Activated T-cell treated with anti-CD3 and anti-CD28 coated beads for 4 hours (primary cell): ENCODE data around the gene SLC41A3.

Experiments used
- DNase-seq: peaks from one replicate; pipeline ENCODE4 v3.0.0-alpha.2; 2020

SLC41A3 gene

DNA sequence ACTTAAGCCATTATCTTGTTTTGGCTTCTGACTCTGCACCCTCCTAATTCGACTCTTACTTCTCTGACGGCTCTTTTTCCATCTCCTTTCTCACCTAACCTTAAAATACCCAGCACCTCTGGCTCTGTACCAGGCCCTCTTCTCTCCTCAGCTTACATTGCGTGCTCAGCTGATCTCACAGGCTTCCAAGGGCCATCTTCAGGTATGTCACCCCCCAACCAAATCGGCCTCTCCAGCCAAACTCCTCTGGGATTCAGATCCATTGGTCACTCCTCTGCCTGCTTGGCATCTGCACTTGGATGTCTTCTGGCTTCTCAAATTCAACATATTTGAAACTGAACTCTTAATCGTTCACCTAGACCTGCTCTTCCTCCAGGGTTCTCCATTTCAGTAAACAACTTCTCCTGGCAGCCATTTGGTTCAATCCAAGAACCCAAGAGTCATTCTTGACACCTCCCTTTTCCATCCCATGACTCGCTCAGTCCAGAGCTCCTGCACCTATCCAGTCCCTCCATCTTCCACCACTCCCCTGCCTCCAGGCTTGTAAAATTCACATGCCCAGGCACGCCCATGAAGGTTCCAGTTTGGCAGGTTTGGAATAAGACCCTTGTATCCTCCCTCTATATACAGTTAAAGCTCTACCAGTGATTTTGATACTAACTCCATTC lies 35.2 kb upstream of the SLC41A3 start:
- no peak for DNase-seq

DNA sequence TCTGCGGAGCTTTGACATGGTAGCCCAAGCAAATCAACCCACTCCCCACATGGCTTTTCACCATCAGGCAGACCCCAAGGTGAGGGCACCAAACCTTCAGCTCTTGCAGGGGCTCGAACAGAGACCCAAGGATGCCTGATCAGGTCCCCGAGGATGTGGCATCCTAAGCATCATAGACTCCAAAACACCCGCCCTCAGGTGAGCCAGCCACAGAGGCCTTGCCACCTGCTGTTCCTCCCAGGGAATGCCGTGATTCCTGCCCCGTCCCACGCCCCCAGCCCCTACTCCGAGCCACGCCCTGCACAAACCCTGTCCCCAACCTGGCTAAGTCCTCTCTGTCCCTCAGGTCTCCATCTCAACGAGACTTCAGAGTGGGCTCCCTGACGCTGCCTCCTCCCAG lies 34.7 kb upstream of the SLC41A3 start:
- DNase-seq, result no peak

DNA sequence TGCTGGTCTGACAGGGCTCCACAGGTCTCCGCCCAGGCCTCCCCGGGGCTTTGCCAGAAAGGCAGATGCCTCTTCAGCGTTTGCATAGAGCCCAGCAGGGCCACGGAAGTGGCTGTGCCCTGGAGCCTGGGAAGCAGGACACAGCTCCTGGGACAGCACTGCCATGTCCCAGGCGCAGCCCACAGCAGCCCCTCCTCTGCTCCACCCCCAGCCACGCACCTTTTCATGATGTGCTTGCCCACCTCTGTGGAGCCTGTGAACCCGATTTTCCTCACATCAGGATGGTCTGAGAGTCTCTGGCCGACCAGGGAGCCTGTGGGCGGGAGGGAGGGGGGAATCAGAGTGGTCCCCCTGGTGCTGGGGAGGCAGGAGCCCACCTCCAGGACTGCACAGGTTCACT lies 33.9 kb upstream of the SLC41A3 start:
- DNase-seq, result no peak

DNA sequence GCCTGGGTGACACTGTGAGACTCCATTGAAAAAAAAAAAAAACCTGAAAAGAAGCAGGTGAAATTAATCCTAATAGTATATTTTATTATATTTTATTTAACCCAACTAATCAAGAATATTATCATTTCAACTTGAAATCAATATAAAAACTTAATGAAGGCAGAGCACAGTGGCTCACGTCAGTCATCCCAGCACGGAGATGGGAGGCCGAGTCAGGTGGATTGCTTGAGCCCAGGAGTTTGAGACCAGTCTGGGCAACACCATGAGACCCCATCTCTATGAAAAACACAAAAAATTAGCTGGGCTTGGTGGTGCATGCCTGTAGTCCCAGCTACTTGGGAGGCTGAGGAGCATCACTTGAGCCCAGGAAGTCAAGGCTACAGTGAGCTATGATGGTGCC lies 33.3 kb upstream of the SLC41A3 start:
- DNase-seq, result no peak

DNA sequence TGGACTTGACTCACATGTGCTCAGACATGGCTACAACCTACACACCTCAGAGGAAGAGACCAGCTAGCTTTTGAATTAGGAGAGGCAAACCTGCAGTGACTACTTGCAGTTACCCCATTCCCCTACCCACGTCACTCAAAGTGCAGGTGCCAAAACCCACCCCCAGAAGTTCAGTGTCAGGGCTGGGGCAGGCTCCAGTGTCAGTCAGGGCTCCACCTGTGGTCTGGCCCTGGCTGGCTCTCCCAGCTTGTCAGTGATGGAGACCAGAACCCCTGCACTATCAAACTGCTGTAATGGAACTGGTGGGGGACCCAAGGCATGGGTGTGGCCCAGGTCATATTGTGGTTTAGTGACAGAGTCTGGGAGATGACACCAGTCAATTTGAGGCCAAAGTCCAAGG lies 32.6 kb upstream of the SLC41A3 start:
- DNase-seq, result no peak

DNA sequence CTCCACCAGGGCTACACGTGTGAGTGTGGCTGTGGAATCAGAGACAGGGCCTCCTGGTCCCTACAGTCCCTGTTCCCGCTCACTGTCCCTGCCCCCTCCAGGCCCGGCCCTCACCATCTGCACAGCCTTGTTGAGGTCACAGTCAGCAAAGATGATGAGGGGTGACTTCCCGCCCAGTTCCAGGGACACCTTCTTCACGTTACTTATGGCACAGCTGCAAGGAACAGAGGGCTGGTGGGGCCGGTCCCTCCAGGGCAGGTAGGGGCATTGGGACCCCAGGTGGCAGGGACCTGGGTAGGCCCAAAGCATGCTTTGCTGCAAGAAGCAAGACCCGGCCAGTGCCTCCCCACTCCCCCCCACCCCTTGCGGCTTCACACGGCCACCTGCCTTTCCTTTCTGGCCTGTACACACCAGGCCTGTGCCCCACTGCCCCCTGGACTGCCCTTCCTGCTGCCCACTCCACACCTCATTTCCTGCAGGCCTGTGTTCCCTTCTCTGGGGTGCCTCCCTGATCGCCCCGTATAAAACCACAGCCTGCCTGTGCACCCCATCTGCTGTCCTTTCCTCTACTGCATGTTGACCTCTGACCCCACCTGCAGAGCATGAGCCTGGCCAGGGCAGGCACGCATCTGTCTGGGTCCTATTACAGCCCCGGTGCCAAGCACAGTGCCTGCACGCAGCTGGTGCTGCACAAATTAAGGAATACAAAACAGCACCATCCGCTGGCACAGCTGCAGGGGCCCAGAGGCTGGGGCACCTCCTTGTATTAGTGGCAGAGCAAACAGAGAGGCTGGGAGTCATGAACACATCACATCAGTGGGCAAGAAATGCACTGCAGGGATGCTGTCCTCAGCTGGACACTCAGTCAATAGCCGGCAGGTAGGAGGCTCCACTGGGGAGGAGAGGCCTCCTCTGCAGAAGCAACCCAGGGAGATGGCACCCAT lies 30.8 kb upstream of the SLC41A3 start:
- no peak for DNase-seq

DNA sequence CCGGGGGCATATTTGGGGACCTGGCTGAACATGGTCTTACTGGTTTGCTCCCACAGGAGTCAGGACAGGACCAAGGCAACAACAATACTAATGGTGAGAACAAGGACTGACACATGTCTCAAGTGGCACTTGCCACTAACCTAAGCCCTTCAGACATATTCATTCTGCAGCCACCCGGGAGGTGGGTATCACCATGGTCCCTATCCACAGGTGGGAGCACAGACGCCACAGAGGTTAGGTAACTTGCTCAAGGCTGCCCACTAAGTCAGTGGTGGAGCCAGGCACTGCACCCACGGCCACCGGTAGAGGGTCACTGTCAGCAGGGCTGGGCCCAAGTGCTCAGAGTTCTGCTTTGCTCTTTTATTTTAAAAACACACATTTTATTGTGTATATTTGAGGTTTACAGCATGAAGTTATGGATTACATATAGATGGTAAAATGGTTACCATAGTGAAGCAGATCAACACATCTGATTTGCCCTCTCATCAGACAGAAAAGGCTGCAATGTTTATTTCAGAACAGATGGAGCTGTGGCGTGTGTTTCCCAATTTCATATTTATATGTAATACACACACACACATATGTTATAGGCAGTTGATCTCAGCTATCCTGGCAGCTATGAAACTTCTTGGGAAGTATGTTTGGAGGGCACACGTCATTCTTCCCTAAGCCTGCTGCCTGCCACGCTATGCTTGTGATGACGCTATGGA lies 30.0 kb upstream of the SLC41A3 start:
- no peak for DNase-seq

DNA sequence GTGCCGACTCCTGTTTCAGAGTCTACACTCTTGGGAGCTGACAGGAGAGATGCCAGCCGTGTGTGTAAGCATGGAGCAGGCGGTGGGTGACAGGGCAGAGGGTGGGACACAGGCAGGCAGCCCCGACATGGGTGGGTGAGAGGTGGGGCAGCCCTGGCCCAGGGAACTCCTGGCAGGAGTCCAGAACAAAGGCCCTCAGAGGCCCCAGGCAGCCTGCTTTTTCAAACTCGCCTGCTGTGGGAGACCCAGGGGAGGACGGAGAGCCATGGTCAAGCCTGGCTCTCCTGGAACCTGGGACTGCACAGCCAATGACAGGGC lies 29.3 kb upstream of the SLC41A3 start:
- no peak for DNase-seq

DNA sequence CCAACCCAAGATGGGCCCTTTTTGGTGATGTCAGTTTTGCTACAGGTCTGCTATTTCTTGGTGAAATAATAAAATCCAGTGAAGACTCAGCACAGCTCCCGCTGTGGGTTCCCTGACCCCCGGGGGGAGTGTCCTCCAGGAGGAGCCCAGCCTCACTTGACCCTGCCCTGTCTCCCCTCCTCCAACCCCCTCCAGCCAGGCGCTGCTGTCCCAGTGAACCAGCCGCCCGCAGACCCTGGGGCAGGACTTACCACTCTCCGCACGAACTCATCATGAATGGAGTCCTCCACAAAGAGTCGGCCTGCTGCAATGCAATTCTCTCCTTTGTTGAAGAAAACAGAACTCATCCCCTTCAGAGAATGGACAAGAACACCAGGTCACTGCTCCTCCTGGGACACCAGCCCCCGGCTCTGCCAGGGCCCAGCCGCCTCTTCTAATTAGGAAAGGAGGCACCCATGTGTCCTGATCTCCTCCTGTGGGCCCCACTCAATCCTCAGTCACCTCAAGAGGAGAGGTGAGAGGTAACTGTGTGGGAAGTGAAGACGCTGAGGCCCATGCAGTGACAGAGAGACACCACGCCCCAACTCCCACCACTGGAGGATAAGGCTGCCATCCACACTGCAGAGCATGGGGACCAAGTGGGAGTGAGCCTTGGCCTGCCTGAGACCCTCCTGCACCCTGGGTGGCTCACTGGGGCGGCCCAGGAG lies 28.8 kb upstream of the SLC41A3 start:
- DNase-seq, result no peak

DNA sequence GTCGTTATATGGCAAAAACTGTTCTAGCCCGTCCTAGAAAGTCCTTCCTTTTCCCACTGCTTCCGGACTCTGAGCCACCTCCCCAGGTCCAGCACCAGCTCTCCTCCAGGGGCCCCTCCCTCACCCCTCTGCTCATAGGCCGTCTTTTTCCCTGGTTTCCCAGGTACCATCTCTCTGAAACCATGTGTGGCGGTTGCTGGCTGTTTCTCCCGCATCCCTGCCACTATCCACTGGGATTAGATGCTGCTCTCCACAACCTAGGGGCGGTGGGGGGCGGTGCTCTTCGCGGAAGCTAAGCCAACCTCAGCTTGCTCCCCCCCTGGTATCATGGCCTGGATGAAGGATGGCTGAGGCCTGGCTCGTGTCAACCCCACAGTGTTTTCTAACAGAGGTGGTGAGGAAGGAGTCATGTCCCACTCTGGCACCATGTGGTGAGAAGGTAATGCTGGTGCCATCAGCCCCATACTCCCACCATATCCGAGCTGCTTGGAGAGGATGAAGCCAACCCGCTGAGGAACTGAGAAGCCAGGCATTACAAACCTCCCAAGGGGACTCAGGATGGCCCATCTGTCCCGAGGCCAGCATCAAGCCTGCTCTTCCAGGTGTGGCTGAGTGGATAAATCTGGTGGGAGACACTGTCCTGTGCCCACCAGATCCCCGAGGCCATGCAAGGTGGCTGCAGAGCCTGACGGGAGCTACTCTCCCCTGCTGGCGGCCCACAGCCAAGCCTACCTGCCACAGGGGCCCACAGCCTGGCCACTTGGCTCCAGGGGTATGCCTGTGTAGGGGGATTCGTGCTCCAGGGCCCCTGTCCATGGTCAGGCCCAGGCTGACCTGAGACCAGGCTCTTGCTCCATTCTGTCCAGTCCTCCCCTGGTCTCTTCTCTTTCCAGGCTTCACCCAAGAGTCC lies 27.9 kb upstream of the SLC41A3 start:
- DNase-seq, result no peak

DNA sequence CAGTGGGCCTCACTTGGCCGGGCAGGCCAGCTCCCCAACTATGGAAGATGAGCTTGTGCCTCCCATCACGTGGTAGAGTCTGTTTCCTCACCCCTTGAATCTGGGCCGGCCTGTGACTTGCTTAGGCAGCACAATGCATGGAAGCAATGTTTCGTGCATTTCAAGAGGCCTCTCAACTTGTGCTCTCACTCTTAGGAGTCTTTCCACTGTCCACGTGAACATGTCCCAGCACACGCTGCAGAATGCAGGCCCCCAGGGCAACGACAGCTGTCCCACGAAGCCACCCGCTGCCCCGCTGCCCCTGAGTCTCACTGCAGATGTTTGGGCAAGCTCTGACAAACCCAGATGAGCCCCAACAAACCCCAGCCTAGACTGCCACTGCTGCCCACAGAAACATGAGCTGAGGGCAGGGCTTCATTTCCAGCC lies 27.2 kb upstream of the SLC41A3 start:
- DNase-seq, result no peak

DNA sequence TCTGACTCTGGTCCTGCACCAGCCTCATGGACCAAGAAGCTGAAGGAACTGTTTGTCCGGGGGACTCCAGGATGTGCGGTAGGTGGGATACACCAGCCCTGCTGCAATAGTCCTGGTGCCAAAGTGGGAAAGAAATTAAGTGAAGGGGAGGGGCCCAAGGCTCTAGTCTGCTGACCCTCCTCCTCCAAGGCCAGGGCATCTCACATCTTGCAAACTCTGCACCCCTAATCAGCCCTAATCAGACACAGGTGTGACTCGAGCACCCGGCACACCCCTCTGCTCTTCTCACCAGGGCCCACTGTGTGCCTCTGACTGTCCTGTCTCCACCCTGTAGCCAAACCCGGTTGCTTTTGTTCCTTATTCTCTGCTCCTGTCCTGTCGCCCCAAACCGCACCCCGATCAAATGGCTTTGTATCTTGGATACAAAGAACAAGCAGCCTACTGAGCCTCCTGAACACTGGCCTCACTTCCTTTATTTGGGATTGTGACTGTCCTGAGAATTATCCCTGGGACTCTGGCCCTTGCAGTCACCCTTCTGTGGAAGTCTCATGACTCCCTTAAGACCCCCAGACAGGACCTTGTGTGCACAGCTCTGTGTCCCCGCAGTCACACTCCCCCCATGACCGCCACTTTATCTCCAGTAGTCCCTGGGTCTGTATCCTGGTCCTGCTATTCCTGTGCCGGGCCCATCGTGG lies 26.7 kb upstream of the SLC41A3 start:
- no peak for DNase-seq

DNA sequence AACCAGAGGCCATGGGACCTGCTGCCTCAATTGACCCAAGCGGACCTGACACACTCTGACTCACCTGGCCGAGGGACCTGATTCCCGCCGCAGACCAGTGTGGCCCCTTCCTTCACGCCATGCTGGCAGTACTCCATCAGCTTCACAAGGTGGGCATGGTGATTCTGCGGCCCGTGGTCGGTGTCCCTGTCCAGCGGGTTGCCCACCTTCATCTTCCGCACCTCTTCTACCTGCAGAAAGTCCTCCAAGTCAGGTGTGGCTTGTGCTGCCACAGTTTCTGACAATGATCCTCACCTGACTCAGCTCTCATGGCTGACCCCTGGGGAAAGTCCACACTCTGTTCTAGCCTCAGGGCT lies 25.9 kb upstream of the SLC41A3 start:
- DNase-seq, result no peak

DNA sequence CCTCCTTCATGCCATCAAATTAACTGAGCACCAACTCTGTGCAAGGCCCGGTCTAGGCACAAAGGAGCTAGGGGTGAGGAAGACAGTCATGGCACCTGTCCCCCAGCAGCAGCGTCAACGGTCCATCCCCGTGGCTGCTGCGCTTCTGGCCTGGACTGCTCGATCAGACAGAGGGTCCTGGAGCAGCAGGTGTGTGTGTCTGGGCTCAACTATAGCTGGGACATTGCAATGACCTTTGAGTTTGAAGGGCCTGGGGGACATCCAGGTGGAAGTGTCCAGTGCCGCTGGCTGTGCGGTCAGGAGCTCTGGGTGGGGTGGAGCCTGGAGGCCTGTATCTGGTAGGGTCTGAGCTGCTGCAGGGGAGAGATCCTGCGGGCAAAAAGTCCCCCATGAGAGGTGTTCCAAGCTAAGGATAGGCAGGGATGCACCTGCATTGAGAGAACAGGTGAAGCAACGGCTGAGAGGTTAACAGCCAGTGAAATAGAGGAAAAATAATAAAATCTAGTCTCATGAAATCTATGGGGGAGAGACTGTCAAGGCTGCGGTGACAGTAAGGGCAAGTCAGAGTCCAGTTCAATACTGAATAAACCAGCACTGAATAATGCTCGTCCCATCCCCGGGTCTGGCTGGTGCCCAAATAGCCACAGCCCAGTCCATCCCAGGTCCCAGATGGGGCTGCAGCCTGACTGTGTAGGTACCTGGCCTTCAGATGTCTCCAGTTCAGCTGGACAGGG lies 25.4 kb upstream of the SLC41A3 start:
- no peak for DNase-seq

DNA sequence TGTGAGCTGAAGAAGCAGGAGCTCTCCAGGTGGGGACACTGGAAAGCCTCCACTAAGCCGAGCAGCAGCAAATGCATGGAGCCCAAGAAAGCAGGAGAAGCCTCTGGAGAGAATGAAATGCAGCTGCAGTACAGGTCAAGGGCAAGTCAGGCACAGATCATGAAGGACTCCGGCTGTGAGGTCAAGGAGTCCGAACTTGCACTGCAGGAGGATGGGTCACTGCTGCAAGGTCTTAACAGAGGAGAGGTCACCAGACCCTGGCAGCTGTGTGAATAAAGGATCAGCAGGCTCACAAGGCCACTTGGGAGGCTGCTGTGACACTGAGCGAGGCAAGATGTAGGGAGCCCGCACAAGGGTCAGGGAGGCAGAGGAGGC lies 24.7 kb upstream of the SLC41A3 start:
- DNase-seq, result no peak

DNA sequence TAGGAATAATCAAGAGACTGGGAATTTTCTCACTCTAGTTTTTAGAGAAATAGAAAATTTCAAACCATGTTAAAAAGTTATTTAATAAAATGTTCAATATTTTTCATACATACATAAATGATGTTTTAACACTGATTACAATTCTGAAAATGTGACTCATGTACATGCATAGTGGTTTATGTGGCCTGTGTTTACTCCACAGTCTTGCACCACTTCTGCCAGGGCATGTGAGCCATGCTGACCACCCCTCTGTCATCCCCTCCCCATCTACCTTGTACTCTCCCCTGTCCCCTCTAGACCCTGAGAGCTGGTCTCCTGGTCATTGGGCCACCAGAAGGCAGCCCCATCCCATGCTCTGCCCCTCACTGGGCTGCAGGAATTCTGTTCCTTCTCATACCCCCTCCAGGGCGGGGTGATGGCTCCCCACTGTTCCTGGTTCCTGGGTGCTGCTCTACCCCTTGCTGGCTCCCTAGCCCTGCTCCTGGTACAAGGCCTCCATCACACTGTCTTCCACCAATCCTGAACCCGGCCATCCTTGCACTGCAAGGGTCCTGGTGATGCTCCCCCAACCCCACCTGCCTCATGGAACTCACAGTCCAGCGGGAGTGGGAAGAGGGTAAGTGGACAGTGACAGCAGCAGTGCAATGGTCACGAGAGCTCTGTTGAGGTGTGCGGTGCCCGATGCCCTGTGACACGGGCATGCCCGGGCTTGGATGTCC lies 24.2 kb upstream of the SLC41A3 start:
- DNase-seq, result no peak

DNA sequence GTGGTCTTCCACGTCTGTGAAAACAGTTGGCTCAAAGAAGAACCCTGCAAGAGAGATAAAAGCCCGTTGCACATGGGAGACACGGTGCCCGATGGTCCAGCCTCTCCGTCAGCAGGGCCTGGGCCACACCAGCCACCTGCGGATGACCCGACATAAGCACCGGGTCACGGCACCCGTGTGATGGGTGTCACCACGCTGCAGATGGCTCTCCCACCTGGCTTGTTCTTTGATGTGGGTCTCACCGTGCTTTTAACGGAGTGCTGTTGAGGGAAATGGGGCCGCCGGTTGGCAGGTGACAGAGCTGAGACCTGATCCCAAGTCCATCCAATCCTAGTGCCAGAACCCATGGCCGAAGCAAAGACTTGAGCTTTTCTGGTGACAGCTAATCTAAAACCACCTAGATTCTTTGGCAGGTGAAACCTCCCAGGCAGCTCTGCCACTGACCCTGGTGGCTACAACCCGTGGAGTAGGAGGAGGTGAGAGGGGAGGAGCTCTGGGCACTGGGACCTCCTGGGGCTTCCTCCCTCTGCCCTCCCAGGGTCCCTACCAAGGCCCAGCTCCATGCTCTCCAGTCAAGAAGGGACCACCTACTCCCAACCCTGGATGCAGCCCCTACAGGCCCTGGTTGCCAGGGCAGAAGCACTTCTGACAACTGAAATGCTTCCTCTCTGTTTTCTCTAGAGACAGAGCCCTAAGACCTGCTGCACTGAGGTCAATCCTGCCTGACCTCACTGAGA lies 23.4 kb upstream of the SLC41A3 start:
- no peak for DNase-seq

DNA sequence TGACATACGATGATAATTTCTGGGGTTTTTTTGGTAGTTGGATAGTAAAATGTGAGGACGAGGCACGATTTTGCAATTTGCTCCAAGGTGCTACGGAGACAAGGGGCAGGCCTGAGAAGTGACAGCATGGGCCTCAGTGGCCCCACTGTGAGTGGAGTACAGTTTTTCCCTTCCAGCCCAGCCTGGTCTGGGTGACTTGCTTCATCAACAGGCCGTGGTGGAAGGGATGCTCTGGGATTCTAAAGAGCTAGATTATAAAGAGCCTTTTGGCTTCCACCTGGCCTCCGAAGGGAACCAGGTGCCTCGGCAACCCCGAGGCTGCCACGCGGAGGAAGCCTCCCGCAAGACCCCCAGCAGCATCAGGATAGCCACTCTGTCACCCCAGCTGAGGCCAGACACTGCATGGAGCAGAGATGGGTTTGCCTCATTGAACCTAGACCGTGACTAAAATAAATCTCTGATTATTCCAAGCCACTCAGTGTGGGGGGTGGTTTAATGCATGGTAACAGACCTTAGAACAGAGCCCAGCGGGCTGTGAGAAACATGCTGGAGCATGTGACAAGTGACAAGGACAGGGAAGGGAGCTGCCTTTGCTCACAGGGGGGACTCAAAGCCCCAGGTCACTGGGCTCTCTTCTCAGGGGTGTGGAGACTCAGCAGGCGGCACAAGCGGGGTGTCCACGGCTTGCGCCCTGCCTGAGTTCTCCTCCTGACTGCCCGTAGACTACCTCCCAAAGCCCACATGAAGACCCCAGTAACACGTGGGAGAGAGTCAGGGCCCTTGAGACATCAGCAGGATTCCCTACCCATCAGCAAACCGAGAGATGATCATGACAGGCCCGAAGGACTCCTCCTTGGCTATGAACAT lies 22.6 kb upstream of the SLC41A3 start:
- DNase-seq, result no peak
